HL-60 (cell line): Measurements from ENCODE around the gene BABAM2.
A peak's percentile ranks its signal among the peaks of the same experiment; 100 is the strongest.

ENCODE experiments used
- DNase-seq, 2 experiments: peaks; one replicate each; pipeline ENCODE4 v3.0.0-alpha.2; 2010 to 2020; ENCODE audit warnings: low read depth in 1 of 2, low spot score in 1 of 2
- H3K27ac ChIP-seq: fragments of 250-450 bp; sonication (Bioruptor Pico); replicated peaks from 2 replicates; pipeline ENCODE4 v1.5.1; 2020; ENCODE audit warnings: mild to moderate bottlenecking, moderate library complexity
- H3K27me3 ChIP-seq: fragments of 250-450 bp; sonication (Bioruptor Pico); 2 replicates; pipeline ENCODE4 v1.5.1; 2021; ENCODE audit warnings: mild to moderate bottlenecking, moderate library complexity; ENCODE audit not compliant: insufficient read depth, poor library complexity, severe bottlenecking
- H3K4me3 ChIP-seq: replicated peaks from 2 replicates; pipeline ENCODE4 v1.5.1; 2011; ENCODE audit warnings: mild to moderate bottlenecking, control low read depth, low read length; ENCODE audit not compliant: insufficient read depth
- CTCF ChIP-seq: IDR thresholded peaks from one replicate; pipeline ENCODE4 v1.5.1; 2011; ENCODE audit warnings: low read length, control low read depth, inconsistent platforms; ENCODE audit not compliant: insufficient read depth
- GABPA ChIP-seq: IDR thresholded peaks from 2 replicates; pipeline ENCODE4 v1.6.1; 2012; ENCODE audit warnings: low read depth
- POLR2AphosphoS5 ChIP-seq: IDR thresholded peaks from 2 replicates; pipeline ENCODE4 v1.6.1; 2012; ENCODE audit warnings: low read depth
- REST ChIP-seq: IDR thresholded peaks from 2 replicates; pipeline ENCODE4 v1.6.1; 2012; ENCODE audit warnings: low read depth; ENCODE audit not compliant: insufficient replicate concordance
- SPI1 ChIP-seq: IDR thresholded peaks from 2 replicates; pipeline ENCODE4 v1.6.1; 2012; ENCODE audit warnings: low read depth, mild to moderate bottlenecking, borderline replicate concordance

Gene BABAM2

GRCh38 chr2:28150994-28151393 is 260.5 kb downstream of the BABAM2 start:
- no peak overlapping the region for H3K27ac ChIP-seq
- H3K27me3 ChIP-seq, result no peaks in the 10 kb centered on the region
- no peak for TF ChIP-seq GABPA
- H3K4me3 ChIP-seq, result no peak overlapping the region
- DNase-seq, result no peak

GRCh38 chr2:28152585-28153280 is 262.2 kb downstream of the BABAM2 start:
- Histone ChIP-seq H3K4me3 (no peak overlapping the region), H3K27me3 (no peaks in the 10 kb centered on the region), H3K27ac (no peak overlapping the region)
- TF ChIP-seq POLR2AphosphoS5 (no peak), GABPA (no peak), CTCF (no peak), REST (no peak), SPI1 (no peak)
- DNase-seq, result no peak

- H3K4me3 ChIP-seq, result no peak overlapping the region
- no peak overlapping the region for H3K27ac ChIP-seq
- no peaks in the 10 kb centered on the region for H3K27me3 ChIP-seq
- no peak for DNase-seq
- TF ChIP-seq POLR2AphosphoS5, result no peak
Observed at GRCh38 chr2:28153851-28154250, 263.3 kb downstream of the BABAM2 start.

- no peak for TF ChIP-seq SPI1
- Histone ChIP-seq H3K4me3 (no peak overlapping the region), H3K27me3 (no peaks in the 10 kb centered on the region), H3K27ac (no peak overlapping the region)
- no peak for DNase-seq
Observed at GRCh38 chr2:28155086-28155485, 264.6 kb downstream of the BABAM2 start.

- Histone ChIP-seq H3K27me3 (no peaks in the 10 kb centered on the region), H3K4me3 (no peak overlapping the region), H3K27ac (no peak overlapping the region)
- peak in 1 of 2 experiments; percentile 13 for DNase-seq
- no peak for TF ChIP-seq SPI1
- no peak for TF ChIP-seq POLR2AphosphoS5
- no peak for TF ChIP-seq REST
- TF ChIP-seq CTCF, result peak; percentile 47
- TF ChIP-seq GABPA, result no peak
Observed at GRCh38 chr2:28155627-28156026, 265.1 kb downstream of the BABAM2 start.
